HG03439 (cell line): ENCODE results near the gene DEPDC5.

Experiments used
- ATAC-seq: cut with Tn5 transposase; IDR thresholded peaks from one replicate; pipeline ENCODE4 v1.9.1; 2021; ENCODE audit warnings: mild to moderate bottlenecking, moderate library complexity; ENCODE audit not compliant: unreplicated experiment

The DEPDC5 gene

DNA sequence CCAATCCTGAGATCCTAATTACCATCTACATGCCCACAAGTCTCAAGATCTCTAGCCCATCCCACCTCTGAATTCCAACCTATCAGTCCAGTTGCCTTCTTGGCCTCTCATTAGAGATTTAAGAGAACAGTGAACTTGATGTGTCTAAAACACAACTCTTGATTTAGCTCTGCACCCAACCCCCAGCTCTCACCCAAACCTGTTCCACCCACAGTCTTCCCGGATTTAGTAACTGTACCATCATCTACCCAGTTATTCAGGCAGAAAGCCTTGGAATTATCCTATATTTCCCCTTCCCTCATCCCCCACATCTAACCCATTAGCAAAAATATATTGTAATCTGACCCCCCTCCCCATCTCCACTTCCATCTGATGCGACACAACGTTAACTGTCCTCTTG, 166.5 kb downstream of the DEPDC5 start:
- ATAC-seq = no peak

DNA sequence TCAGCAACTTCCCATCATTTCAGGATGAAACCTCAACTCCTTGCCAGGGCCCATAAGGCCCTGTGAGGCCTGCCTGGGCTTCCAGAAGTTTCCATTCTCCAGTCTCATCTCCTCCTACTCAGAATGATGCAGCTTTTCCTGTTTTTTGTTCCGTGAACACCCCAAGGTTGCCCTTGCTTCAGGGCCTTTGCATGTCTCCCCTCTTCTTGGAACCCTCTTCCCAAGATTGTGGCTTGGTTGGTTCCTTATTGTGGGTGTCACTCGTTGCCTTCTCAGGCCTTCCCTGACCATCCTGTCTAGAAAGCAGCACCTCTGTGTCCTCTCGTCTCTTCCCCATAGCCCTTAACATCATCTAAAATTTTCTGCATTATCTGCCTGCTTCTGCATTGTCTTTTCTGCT, 167.3 kb downstream of the DEPDC5 start:
- ATAC-seq = no peak

DNA sequence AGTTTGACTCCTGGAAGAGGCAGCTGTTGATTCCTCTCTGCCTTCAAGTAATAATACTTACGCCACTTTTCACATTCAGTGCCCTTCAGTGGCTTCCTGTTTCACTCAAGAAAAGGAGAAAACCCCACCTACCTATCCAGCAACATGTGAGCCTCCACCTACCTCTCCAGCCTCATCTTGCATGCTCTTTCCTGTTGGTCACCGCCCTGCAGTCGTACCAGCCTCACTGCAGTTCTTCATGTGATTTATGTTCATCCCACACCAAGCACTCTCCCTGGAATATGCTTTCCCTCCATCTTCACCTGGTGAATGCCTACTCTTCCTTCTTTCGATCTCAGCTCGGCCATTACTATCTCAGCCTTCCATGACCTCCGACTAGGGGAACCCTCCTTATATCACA, 168.7 kb downstream of the DEPDC5 start:
- ATAC-seq = no peak

DNA sequence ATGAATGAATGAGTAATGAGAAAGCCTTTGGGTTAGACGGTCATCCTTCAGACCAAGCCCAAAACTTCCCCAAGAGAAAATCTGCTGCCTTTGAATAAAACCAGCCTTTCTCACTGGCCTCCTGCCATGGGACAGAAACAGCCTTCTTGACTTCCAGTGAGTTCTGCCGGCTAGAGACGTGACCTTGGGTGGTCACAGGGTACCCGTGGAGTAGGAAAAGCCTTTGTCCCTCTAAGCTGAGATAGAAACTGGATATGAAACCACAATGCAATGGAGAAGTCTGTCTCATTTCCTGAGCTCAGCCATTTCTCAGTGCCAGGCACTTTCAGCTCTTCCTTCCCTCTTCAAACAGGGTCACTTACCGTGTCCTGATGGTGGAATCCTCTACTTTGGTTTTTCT, 169.3 kb downstream of the DEPDC5 start:
- ATAC-seq = no peak

DNA sequence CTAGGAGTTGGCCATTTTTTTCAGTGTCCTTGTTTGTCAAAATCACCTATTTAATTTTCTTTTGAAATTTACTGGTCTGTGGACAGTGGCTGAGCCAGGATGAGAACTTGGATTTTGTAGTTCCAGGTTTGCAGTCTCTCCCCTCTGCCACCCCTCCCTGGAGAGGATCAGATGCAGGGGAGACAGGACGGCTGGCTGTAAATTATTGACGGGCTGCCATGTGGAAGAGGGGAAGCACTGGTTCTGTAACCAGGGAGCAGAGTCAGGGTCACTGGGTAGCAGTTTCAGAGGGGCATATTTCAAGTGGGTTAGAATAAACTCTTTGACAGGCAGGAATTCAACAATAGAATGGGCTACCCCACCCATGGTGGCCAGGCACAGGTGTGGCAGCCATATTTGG, 169.9 kb downstream of the DEPDC5 start:
- ATAC-seq = no peak

DNA sequence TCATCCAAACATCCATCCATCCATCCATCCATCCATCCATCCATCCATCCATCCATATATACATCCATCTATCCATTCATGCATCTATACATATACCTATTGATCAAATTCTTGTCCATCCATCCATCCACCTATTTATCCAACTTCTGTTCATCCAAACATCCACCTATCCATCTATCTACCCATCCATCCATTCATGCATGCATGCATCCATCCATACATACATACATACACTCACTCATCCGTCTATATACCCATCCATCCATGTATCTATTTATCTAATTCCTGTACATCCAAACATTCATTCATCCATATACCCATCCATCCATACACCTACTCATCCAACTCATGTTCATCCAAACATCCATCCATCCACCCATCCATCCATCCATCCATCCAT, 171.2 kb downstream of the DEPDC5 start:
- no peak for ATAC-seq

DNA sequence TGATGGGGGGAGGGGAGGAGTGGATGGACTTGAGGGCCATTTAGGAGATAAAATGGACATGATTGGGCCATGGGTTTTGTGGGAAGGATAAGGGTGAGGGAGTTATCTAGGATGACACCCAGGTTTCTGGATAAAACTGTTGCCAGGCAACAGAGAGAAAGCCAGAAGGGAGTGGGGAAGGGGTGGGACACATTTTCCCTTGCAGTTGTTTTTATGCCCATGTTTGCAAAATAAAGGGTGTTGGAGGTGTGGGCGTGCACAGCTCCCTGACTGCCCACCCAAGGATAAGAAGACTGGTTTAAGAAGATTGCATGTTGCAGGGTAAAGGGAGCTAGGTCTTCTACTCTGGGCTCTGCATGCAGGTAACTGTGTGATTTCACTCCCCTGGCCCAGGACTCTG, 172.2 kb downstream of the DEPDC5 start:
- ATAC-seq = no peak

DNA sequence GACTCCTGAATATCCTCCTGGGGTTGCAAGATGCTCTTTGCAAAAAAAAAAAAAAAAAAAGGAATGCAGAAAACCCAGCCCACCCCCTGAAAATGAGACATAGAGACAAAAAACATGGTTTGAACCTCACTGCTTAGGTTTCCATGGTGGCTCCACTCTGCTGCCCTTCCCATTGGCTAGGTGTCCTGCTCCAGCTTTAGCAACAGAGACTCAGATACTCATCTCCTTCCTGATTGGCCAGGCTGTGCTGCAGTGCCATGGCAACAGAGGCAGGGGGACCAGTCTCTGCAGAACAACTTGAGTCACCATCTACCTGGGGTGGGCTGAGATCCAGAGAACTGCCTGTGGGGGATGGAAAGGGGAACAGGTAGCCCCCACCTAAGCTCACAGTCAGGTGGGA, 173.2 kb downstream of the DEPDC5 start:
- ATAC-seq = no peak

DNA sequence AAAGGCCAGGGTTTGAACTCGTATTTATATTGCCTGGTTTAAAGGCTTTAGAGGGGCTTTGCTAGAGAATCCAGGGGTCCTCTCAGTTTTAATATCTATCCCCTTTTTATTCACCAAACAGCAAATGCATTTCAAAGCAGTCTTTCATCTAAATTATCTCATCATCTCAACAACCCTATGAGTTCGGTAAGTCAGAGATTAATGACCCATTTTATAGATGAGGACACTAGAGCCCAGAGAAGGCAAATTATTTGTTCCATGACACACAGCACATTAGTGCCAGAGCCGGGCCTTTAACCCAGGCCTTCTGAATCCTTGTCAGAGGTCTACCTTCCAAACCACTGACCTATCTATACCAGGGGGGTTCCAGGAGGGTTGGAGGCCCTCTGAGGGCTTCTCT, 173.7 kb downstream of the DEPDC5 start:
- ATAC-seq = no peak

DNA sequence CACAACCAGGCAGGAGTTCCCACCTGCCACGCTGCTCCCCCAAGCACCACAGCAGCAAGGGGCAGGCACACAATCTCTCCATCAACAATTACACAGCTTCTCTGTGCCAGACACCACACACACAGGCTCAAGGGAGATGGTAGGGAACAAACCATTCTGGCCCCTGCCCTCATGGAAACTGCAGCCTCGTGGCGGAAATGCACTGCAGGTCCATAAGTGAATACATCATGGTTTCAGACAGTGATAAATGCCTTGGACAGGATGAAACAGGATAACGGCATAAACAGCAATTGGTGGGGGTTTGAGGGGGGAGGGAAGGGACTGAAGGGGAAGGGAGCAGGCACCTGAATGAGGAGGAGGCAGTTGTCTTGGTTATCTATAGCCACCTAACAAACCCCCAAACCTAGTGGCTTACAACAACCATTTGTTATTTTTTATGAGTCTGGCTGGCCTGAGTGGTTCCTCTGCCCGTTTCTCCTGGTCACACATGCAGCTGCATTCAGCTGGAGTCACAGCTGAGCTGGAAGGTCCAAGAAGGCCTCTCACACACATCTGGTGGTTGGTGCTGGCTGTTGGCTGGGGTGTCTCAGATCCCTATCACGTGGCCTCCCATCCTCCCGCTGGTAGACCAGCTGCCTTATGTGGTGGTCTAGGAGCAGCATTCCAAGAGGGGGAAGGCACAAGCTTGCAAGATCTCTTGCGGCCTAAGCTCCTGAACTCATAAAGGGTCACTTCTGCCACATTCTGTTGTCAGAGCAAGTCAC, 175.5 kb downstream of the DEPDC5 start:
- ATAC-seq = no peak

DNA sequence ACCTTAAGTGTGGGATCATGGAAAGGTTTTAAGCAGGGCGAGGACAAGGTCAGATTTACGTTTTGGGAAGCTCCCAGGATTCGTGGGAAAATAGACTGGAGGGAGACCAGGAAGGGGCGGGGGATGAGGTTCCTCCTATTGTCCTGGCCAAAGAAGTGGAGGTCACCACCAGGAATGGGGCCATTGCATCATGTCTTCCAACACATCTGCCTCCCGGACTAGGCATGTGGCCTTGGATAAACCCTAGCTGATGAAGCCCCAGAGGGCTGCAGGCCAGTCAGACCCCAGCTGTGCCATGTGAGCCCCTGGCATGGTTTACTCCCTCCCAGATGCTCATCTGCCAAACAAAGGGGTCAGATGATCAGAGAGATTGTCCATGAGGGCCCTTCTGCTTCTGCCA, 179.0 kb downstream of the DEPDC5 start:
- ATAC-seq = no peak

DNA sequence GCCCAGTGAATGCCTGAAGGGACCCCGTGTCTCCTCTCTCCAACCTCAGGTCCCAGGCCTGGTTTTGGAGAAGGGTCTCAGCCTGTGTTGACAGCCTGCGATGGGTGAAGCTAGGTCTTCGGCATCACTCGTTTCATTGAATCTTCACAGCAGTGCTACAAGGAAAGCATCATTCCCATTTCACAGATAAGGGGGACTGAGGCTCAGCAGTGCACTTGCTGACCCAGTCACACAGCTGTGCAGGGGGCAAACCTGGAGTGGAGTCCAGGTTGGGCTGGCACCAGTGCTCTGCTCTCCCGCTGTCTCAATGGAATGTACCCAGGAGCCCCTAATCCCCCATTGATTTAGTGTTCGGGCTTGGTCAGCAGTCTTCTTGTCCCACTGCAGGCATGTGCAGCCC, 179.6 kb downstream of the DEPDC5 start:
- ATAC-seq = no peak

DNA sequence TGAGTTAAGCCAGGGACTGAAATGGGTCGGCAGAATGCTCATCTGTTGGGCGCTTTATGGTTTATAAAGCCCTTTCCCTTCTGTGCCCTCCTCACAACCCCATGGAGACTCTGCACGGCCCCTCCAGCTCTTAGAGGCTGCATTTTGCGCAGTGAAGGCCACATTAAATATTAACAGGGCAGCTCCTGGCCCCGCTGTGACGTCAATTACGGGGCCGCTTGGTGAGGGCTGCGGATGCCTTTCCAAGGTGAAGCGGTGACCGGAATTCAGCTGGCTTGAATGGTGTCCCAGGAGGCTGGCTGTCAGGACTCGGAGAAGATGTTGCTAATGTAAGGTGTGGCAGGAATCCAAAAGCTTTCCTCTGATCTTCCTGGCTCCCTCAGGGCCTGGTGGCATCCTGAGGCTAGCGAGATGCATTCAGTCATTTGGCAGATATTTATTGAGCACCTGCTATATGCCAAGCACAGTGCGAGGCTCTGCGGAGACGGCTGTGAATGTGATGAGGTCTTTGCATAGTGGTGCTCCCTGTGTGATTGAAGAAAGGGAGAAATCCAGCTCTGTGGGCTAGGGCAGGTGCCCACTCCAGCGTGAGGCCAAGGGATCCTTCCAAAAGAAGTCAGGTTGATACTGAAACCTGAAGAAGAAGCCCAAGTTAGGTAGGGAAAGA, 180.1 kb downstream of the DEPDC5 start:
- ATAC-seq = no peak

DNA sequence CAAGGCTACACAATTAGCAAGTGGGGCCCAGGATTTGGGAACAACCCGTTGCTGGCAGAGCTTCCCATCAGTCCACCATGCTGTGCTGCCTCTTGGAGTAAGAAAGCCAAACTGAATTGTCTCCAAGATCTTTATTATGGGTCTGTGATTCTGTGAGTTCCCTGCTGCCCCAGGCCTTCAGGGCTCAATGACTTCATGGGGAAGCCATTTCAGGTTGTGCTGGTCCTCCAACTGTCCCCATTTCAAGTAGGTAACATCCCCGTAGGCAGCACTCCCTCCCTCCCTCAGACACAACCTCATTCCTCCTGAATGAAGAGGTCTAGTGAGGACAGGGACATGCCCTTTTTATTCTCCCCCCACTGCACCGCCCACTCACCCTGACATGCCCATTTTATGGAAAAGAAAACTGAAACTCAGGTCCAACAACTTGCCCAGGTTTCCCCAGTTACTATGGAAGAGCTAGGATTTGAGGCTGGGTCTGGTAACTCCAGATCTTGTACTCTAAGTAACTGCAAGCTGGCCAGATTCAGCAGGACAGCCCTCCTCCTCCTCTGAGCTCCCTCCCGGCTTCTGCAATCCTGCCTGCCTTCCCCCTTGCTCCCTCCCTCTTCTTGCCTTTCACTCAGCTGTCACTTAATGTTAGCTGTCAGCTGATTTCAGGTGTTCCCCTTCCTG, 182.3 kb downstream of the DEPDC5 start:
- ATAC-seq = no peak

DNA sequence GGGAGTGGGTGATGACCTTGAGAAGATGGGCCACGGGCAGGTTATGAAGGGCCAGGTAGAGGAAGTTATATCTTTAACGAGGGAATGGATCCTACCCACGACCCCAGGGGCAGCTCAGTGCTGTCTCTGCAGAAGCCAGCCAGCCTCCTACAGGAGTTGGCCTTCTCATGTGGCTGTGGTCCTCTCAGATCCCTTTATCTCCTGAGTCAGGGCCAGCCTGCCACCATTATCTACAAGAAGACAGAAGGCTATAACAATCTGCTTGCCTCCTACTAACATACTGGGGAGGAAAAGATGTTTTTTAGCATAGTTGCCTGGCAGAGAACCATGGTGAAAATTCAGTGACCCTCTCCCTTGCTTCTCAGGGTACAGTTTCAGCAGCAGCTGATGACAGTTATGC, 183.5 kb downstream of the DEPDC5 start:
- no peak for ATAC-seq

DNA sequence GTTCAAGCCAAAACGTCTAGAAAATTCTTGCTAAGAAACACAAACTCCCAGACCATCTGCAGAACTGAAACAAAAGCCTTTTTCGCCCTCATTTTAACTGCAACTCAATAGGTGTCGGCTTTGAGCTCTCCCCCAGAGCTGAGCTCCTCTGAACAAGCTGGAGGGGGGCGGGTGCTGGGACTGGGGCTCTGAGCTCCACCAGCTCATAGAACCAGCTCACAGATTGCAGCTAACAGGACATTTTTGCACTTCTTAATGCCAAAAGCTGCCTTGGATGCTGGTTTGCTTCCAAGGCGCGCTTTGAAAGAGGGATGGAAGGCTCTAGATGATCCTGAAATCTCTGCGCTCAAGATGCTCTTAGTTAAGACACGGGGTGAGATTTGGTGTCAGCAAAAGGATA, 184.5 kb downstream of the DEPDC5 start:
- ATAC-seq = no peak

DNA sequence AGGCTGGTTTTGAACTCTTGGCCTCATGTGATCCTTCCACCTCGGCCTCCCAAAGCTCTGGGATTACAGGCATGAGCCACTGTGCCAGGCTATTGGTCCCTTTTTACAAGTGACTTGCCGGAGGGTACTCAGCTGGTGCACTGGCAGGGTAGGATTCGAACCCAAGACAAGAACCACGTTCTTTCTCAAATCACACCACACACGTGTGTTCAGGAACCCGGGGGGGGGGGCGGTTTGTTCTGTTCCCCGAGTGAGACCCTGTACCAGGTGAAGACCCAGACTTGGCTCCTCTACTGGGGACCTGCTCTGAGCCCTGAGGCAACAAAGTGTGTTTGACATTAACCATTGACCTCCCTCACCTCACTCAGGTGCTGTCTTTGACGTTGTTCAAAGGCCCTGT, 186.7 kb downstream of the DEPDC5 start:
- no peak for ATAC-seq

DNA sequence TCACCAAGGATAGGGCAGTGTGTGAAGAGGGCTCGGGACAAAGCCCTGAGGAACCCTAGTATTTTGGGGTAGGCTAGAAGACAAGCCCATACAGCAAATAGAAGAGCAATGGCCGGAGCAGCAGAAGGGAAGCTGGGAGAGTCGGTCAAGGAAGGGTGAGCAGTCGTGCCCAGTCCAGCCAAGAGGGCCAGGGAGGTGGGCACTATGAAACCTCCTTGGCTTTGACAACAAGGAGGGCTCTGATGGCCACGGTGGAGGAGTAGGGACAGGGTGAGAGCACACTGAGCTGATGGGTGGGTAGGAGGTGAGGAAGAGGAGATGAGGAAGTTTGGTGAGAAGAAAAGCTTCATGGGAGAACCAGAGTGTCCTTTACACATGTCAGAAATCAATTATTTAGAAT, 188.3 kb downstream of the DEPDC5 start:
- no peak for ATAC-seq

DNA sequence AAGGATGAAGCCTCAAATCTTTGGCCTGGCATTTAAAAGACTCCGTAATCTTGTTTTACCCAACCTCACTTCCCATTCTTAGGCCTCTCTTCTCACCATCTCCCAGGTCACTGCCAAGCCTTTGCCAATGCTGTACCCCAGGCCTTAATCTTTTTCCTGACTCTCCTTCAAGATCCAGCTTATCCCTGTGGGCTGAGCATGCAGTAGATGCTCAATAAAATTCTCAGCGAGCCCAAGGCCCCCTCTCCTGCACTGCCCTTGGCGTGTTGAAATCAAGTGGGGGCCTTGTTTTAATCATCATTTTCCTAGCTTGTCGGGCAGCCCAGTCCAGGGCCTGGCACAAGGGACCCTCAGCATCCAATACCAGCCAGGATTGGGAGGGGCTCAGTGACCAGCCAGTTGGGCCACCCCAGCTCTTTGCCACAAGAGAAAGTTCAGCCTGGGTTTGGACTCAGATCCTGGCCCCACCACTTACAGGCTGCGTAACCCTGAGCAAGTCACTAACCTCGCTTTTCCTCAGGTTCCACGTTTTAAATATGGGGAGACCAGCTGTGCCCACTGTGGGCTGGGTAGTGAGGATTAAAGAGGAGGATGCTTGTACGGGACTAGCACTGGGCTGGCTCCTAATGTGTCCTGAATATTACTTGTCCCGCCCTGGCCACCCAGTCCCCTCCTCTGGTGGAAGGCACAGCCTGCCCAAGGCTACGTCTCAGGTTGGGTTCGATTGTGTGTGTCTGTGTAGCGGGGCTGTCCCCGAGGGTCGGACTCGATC, 189.6 kb downstream of the DEPDC5 start:
- ATAC-seq = no peak

DNA sequence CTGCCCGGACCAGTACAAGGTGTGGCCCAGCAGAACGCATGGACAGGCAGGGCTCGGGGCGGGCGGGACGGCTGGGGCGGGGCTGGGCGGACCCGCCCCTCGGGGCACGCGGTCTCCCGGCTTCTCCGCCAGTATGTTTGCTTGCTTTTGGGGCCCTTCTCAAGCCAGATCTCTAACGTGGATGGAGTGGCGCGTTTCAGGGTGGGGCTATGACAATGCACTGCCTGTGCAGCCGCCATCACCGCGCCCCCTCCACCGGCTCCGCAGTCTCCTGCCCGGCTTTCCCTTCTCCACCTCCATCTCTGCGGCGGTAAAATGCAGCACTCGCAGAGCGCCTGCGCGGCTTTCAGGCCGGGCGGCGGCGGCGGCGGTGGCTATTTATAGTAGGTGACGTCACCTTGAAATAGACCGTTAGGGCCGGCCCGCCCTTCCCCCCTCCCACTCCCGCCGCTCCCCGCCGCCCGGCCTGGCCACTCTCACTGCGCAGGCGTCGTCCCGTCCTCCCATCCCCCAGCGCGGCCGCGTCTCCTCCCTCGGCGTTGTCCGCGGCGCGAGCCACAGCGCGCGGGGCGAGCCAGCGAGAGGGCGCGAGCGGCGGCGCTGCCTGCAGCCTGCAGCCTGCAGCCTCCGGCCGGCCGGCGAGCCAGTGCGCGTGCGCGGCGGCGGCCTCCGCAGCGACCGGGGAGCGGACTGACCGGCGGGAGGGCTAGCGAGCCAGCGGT, 190.3 kb downstream of the DEPDC5 start, which contains the start of gene YWHAH:
Gene YWHAH, plus strand, starts transcription at position 558 of the 722 bp plus-strand sequence. CDS start 199 bp downstream, outside the sequence.
- peak; percentile 60 for ATAC-seq
